ENCODE measurements around the gene NR6A1.

Gene NR6A1

DNA sequence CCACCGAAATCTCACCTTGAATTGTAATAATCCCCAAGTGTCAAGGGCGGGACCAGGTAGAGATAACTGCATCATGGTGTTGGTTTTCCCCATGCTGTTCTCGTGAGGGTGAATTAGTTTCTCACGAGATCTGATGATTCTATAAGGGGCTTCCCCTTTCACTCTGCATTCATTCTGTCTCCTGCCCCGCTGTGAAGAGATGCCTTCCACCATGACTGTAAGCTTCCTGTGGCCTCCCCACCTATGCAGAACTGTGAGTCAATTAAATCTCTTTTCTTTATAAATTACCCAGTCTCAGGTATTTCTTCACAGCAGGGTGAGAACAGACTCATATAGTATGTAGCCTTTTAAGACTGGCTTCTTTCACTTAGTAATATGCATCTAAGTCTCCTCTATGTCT is 135.8 kb downstream of the NR6A1 start:
- TF ChIP-seq GABPA (IDR thresholded peaks at IDR 0.05; ENCODE audit: low read depth) (no peak), SPI1 (IDR thresholded peaks at IDR 0.05; ENCODE audit: borderline replicate concordance, low read depth) (no peak), POLR2AphosphoS5 (IDR thresholded peaks at IDR 0.05; ENCODE audit: low read depth) (no peak)
- TF ChIP-seq, protein P1, sequence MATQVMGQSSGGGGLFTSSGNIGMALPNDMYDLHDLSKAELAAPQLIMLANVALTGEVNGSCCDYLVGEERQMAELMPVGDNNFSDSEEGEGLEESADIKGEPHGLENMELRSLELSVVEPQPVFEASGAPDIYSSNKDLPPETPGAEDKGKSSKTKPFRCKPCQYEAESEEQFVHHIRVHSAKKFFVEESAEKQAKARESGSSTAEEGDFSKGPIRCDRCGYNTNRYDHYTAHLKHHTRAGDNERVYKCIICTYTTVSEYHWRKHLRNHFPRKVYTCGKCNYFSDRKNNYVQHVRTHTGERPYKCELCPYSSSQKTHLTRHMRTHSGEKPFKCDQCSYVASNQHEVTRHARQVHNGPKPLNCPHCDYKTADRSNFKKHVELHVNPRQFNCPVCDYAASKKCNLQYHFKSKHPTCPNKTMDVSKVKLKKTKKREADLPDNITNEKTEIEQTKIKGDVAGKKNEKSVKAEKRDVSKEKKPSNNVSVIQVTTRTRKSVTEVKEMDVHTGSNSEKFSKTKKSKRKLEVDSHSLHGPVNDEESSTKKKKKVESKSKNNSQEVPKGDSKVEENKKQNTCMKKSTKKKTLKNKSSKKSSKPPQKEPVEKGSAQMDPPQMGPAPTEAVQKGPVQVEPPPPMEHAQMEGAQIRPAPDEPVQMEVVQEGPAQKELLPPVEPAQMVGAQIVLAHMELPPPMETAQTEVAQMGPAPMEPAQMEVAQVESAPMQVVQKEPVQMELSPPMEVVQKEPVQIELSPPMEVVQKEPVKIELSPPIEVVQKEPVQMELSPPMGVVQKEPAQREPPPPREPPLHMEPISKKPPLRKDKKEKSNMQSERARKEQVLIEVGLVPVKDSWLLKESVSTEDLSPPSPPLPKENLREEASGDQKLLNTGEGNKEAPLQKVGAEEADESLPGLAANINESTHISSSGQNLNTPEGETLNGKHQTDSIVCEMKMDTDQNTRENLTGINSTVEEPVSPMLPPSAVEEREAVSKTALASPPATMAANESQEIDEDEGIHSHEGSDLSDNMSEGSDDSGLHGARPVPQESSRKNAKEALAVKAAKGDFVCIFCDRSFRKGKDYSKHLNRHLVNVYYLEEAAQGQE (IDR thresholded peaks at IDR 0.05; ENCODE audit: insufficient replicate concordance, low read depth): no peak
- TF ChIP-seq, protein P2, sequence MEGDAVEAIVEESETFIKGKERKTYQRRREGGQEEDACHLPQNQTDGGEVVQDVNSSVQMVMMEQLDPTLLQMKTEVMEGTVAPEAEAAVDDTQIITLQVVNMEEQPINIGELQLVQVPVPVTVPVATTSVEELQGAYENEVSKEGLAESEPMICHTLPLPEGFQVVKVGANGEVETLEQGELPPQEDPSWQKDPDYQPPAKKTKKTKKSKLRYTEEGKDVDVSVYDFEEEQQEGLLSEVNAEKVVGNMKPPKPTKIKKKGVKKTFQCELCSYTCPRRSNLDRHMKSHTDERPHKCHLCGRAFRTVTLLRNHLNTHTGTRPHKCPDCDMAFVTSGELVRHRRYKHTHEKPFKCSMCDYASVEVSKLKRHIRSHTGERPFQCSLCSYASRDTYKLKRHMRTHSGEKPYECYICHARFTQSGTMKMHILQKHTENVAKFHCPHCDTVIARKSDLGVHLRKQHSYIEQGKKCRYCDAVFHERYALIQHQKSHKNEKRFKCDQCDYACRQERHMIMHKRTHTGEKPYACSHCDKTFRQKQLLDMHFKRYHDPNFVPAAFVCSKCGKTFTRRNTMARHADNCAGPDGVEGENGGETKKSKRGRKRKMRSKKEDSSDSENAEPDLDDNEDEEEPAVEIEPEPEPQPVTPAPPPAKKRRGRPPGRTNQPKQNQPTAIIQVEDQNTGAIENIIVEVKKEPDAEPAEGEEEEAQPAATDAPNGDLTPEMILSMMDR (IDR thresholded peaks at IDR 0.05; ENCODE audit: insufficient read depth, low read length): no peak

DNA sequence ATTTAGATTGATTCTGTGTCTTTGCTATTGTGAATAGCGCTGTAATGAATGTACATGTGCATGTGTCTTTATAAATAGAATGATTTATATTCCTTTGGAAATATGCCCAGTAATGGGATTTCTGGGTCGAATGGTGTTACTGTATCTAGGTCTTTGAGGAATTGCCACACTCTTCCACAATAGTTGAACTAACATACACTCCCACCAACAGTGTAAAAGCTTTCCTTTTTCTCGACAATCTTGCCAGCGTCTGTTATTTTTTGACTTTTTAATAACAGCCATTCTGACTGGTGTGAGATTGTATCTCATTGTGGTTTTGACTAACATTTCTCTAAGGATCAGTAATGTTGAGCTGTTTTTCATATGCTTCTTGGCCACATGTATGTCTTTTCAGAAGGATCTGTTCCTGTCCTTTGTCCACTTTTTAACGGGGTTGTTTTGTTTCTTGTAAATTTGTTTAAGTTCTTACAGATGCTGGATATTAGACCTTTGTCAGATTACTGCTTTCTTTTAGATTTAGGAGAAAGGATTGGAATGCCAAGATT is 139.0 kb downstream of the NR6A1 start:
- DNase-seq (ENCODE audit: low read depth in 1 of 2, low spot score in 1 of 2): no peak
- Histone ChIP-seq H3K27ac (replicated peaks) (no peak overlapping the region), H3K27me3 (ENCODE audit: insufficient read depth, poor library complexity, severe bottlenecking) (no peaks in the 10 kb centered on the region), H3K4me3 (replicated peaks; ENCODE audit: insufficient read depth, low read length) (no peak overlapping the region)
- TF ChIP-seq, protein P2 (IDR thresholded peaks at IDR 0.05; ENCODE audit: insufficient read depth, low read length): no peak
- TF ChIP-seq, protein P1 (IDR thresholded peaks at IDR 0.05; ENCODE audit: insufficient replicate concordance, low read depth): no peak
- no peak for TF ChIP-seq GABPA (IDR thresholded peaks at IDR 0.05; ENCODE audit: low read depth)

More for the DNA sequence above, 135.8 kb downstream of the NR6A1 start:
- H3K27me3 ChIP-seq (ENCODE audit: insufficient read depth, poor library complexity, severe bottlenecking): no peaks in the 10 kb centered on the region
- DNase-seq (ENCODE audit: low read depth in 1 of 2, low spot score in 1 of 2): no peak
- no peak overlapping the region for H3K27ac ChIP-seq (replicated peaks)
- H3K4me3 ChIP-seq (replicated peaks; ENCODE audit: insufficient read depth, low read length): no peak overlapping the region

DNA sequence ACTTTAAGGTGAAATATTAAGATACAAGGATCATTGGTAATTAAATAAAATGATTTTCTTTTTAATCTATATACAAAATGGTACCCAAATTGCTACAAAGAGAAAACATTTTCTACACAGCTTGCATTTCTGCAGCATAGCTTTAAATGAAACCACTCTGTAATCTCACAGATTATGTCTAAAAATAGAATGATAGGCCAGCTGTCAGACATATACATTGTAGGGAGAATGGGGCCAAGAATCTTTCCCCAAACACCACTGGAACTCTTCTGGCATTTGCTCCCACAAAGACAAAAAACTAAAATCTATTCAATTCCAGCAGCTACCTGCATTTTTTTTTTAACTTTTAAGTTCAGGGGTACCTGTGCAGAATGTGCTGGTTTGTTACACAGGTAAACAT is 139.8 kb downstream of the NR6A1 start:
- no peak overlapping the region for H3K4me3 ChIP-seq (replicated peaks; ENCODE audit: insufficient read depth, low read length)
- DNase-seq (ENCODE audit: low read depth in 1 of 2, low spot score in 1 of 2): no peak
- TF ChIP-seq, protein P2 (IDR thresholded peaks at IDR 0.05; ENCODE audit: insufficient read depth, low read length): no peak
- no peak for TF ChIP-seq SPI1 (IDR thresholded peaks at IDR 0.05; ENCODE audit: borderline replicate concordance, low read depth)
- TF ChIP-seq GABPA (IDR thresholded peaks at IDR 0.05; ENCODE audit: low read depth): no peak
- no peak for TF ChIP-seq POLR2AphosphoS5 (IDR thresholded peaks at IDR 0.05; ENCODE audit: low read depth)
- TF ChIP-seq, protein P1 (IDR thresholded peaks at IDR 0.05; ENCODE audit: insufficient replicate concordance, low read depth): no peak
- no peak overlapping the region for H3K27ac ChIP-seq (replicated peaks)
- H3K27me3 ChIP-seq (ENCODE audit: insufficient read depth, poor library complexity, severe bottlenecking): no peaks in the 10 kb centered on the region

All from HL-60 (cell line).